HL-60/S4 treated with phorbol 12-myristate 13-acetate at 8.2 ng/mL for 4 days and 3 days (cell line): ENCODE data around the gene ATP11A.

Experiments
- in situ Hi-C: fragments of 300-500 bp; cut with MboI; formaldehyde crosslinking; loops from 2 replicates; pipeline ENCODE4 v1.15.0; 2022; ENCODE audit warnings: low sequenced_read_pairs

Gene ATP11A

GRCh38 chr13:112721198-112722104, 31.6 kb downstream of the ATP11A start:
- in situ Hi-C loops = no loop called here

GRCh38 chr13:112722433-112723263, 32.8 kb downstream of the ATP11A start:
- in situ Hi-C loops = no loop called here

GRCh38 chr13:112723771-112724170, 33.9 kb downstream of the ATP11A start:
- in situ Hi-C loops = no loop called here

GRCh38 chr13:112724788-112725345, 35.0 kb downstream of the ATP11A start:
- in situ Hi-C loops = no loop called here

- in situ Hi-C loops = no loop called here
Observed at GRCh38 chr13:112725346-112726015, 35.6 kb downstream of the ATP11A start.

- in situ Hi-C loops = no loop called here
Observed at GRCh38 chr13:112726016-112726767, 36.4 kb downstream of the ATP11A start.

- in situ Hi-C loops = no loop called here
Observed at GRCh38 chr13:112727581-112727980, 37.7 kb downstream of the ATP11A start.

GRCh38 chr13:112728375-112729126, 38.7 kb downstream of the ATP11A start:
- in situ Hi-C loops = no loop called here

- in situ Hi-C loops = no loop called here
Observed at GRCh38 chr13:112729408-112729807, 39.6 kb downstream of the ATP11A start.

GRCh38 chr13:112730157-112730671, 40.4 kb downstream of the ATP11A start:
- in situ Hi-C loops = no loop called here

- in situ Hi-C loops = no loop called here
Observed at GRCh38 chr13:112731667-112732616, 42.1 kb downstream of the ATP11A start.

GRCh38 chr13:112732679-112733078, 42.8 kb downstream of the ATP11A start:
- in situ Hi-C loops = no loop called here

GRCh38 chr13:112733112-112733511, 43.3 kb downstream of the ATP11A start:
- in situ Hi-C loops = no loop called here

GRCh38 chr13:112733661-112734379, 44.0 kb downstream of the ATP11A start:
- in situ Hi-C loops = no loop called here

GRCh38 chr13:112734696-112735547, 45.1 kb downstream of the ATP11A start:
- in situ Hi-C loops = no loop called here

GRCh38 chr13:112735791-112736190, 46.0 kb downstream of the ATP11A start:
- in situ Hi-C loops = no loop called here

GRCh38 chr13:112737294-112737693, 47.5 kb downstream of the ATP11A start:
- in situ Hi-C loops = no loop called here
